ENCODE results near the gene ATG2B. TPM values are rescaled to one million over a fixed set of nuclear protein-coding genes. Genes with fewer than 3 reads are reported as not detected.

Gene ATG2B
- total RNA-seq, 1 experiment from 2014 or later, result 11.6 TPM

- POLR2A ChIA-PET (ENCODE audit: unreplicated experiment), result no interaction called here
- peak overlapping the region; percentile 41 for H3K27ac ChIP-seq (ENCODE audit: low read length)
- no peaks in the 10 kb centered on the region for H3K9me3 ChIP-seq (ENCODE audit: low read length)
- intact Hi-C loops (cut with micrococcal nuclease), result no loop called here
- peak overlapping the region; percentile 23; the same call in 1 of the 2 replicates for H3K4me2 ChIP-seq (ENCODE audit: low read length)
- H4K20me1 ChIP-seq (ENCODE audit: low read length), result no peaks in the 10 kb centered on the region
- no peak overlapping the region for H3K9ac ChIP-seq (ENCODE audit: low read length)
- peak; percentile 73 for DNase-seq
- no peak overlapping the region for H3K4me3 ChIP-seq (ENCODE audit: low read length)
- H3K79me2 ChIP-seq (ENCODE audit: low read length), result no peaks in the 10 kb centered on the region
- TF ChIP-seq CTCF (conservative IDR thresholded peaks at IDR 0.05; ENCODE audit: low read depth, low read length), result no peak
- no peak for TF ChIP-seq EZH2 (IDR thresholded peaks at IDR 0.05; ENCODE audit: low read length, unreplicated experiment)
- no peak for TF ChIP-seq EZH2phosphoT487 (IDR thresholded peaks at IDR 0.05; ENCODE audit: borderline replicate concordance, low read length)
- no peaks in the 10 kb centered on the region for H3K36me3 ChIP-seq (ENCODE audit: low read depth, low read length)
- H3K27me3 ChIP-seq (ENCODE audit: low read length), result no peaks in the 10 kb centered on the region
- peak; percentile 90 for ATAC-seq
- CTCF ChIA-PET, result no interaction called here
- no peak overlapping the region for H2AFZ ChIP-seq (ENCODE audit: low read length)
- no peaks in the 10 kb centered on the region for H3F3A ChIP-seq (ENCODE audit: low read length, unreplicated experiment)
- no peaks in the 10 kb centered on the region for H3K9me2 ChIP-seq (replicated peaks; ENCODE audit: low read length)
- no TSS peak for BruUV-seq (replicated peaks)
- H3K4me1 ChIP-seq (ENCODE audit: insufficient read depth, low read length), result peaks cover 17% of the 10 kb centered on the region
Observed at GRCh38 chr14:96409701-96410100, 46.6 kb upstream of the ATG2B start.

DNA sequence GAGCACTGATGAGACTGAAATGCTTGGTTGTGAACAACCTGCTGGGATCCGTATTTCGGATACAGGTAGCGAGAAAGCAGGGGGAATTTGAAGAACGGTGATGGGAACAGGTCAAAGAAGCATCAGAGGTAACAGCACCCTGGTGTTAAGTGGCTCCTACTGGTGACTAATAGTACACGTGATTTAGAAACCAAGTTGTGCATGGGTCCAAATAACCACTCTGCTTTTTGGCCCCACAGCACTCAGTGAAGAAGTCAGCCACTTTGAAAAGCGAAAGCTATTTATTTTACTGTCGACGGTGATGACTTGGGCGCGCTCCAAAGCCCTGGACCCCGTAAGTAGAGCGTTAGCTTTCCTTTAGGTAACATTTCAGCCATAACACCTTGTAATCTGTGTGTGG lies 45.5 kb upstream of the ATG2B start:
- ATAC-seq, result no peak
- ChIA-PET POLR2A (ENCODE audit: unreplicated experiment) (no interaction called here), CTCF (no interaction called here)
- no peak for DNase-seq
- Histone ChIP-seq H3K27ac (ENCODE audit: low read length) (no peak overlapping the region), H3K4me1 (ENCODE audit: insufficient read depth, low read length) (peaks cover 17% of the 10 kb centered on the region), H3K9me2 (replicated peaks; ENCODE audit: low read length) (no peaks in the 10 kb centered on the region), H3F3A (ENCODE audit: low read length, unreplicated experiment) (no peaks in the 10 kb centered on the region), H3K9ac (ENCODE audit: low read length) (no peak overlapping the region), H3K4me2 (ENCODE audit: low read length) (no peak overlapping the region), H3K79me2 (ENCODE audit: low read length) (no peaks in the 10 kb centered on the region), H3K27me3 (ENCODE audit: low read length) (no peaks in the 10 kb centered on the region), H2AFZ (ENCODE audit: low read length) (no peak overlapping the region), H3K4me3 (ENCODE audit: low read length) (no peak overlapping the region), H3K36me3 (ENCODE audit: low read depth, low read length) (no peaks in the 10 kb centered on the region), H3K9me3 (ENCODE audit: low read length) (no peaks in the 10 kb centered on the region), H4K20me1 (ENCODE audit: low read length) (no peaks in the 10 kb centered on the region)
- TF ChIP-seq CTCF (conservative IDR thresholded peaks at IDR 0.05; ENCODE audit: low read depth, low read length), result no peak
- no peak for TF ChIP-seq EZH2 (IDR thresholded peaks at IDR 0.05; ENCODE audit: low read length, unreplicated experiment)
- no peak for TF ChIP-seq EZH2phosphoT487 (IDR thresholded peaks at IDR 0.05; ENCODE audit: borderline replicate concordance, low read length)
- BruUV-seq (replicated peaks), result no TSS peak
- intact Hi-C loops (cut with micrococcal nuclease), result no loop called here

GRCh38 chr14:96407935-96408570 lies 44.9 kb upstream of the ATG2B start:
- POLR2A ChIA-PET (ENCODE audit: unreplicated experiment), result no interaction called here
- Histone ChIP-seq H3K27ac (ENCODE audit: low read length) (no peak overlapping the region), H3K4me2 (ENCODE audit: low read length) (no peak overlapping the region), H3K9me3 (ENCODE audit: low read length) (no peaks in the 10 kb centered on the region), H2AFZ (ENCODE audit: low read length) (no peak overlapping the region), H3K27me3 (ENCODE audit: low read length) (0 out of 2 replicates have a peak, but pooled peaks cover 4% of the 10 kb centered on the region), H3K9me2 (replicated peaks; ENCODE audit: low read length) (no peaks in the 10 kb centered on the region), H4K20me1 (ENCODE audit: low read length) (no peaks in the 10 kb centered on the region), H3K36me3 (ENCODE audit: low read depth, low read length) (no peaks in the 10 kb centered on the region), H3K4me3 (ENCODE audit: low read length) (no peak overlapping the region), H3F3A (ENCODE audit: low read length, unreplicated experiment) (no peaks in the 10 kb centered on the region), H3K4me1 (ENCODE audit: insufficient read depth, low read length) (peaks cover 17% of the 10 kb centered on the region), H3K79me2 (ENCODE audit: low read length) (no peaks in the 10 kb centered on the region), H3K9ac (ENCODE audit: low read length) (no peak overlapping the region)
- CTCF ChIA-PET, result no interaction called here
- TF ChIP-seq CTCF (conservative IDR thresholded peaks at IDR 0.05; ENCODE audit: low read depth, low read length) (no peak), EZH2phosphoT487 (IDR thresholded peaks at IDR 0.05; ENCODE audit: borderline replicate concordance, low read length) (no peak), EZH2 (IDR thresholded peaks at IDR 0.05; ENCODE audit: low read length, unreplicated experiment) (no peak)
- BruUV-seq (replicated peaks), result no TSS peak
- ATAC-seq (no peak), DNase-seq (no peak)
- intact Hi-C loops (cut with micrococcal nuclease), result no loop called here
